ENCODE data around the gene PAIP2. TPM values are rescaled to one million over a fixed set of nuclear protein-coding genes. Genes with fewer than 3 reads are reported as not detected.

PAIP2 gene
- total RNA-seq, 4 donors from 2014 or later, result 78.5 to 131 (median 93.3) TPM

- Histone ChIP-seq H3K4me3 (no peak overlapping the region), H3K4me1 (peaks cover 0 to 12% (median 0%) of the 10 kb centered on the region in 3 donors), H3K27me3 (no peaks in the 10 kb centered on the region), H3K27ac (no peak overlapping the region), H3K36me3 (peaks cover 0 to 99% of the 10 kb centered on the region in 2 donors), H3K9me3 (no peaks in the 10 kb centered on the region)
- TF ChIP-seq POLR2A (IDR thresholded peaks at IDR 0.05) (no peak), EP300 (IDR thresholded peaks at IDR 0.05) (no peak), POLR2AphosphoS5 (IDR thresholded peaks at IDR 0.05) (no peak)
- TF ChIP-seq, protein P1, sequence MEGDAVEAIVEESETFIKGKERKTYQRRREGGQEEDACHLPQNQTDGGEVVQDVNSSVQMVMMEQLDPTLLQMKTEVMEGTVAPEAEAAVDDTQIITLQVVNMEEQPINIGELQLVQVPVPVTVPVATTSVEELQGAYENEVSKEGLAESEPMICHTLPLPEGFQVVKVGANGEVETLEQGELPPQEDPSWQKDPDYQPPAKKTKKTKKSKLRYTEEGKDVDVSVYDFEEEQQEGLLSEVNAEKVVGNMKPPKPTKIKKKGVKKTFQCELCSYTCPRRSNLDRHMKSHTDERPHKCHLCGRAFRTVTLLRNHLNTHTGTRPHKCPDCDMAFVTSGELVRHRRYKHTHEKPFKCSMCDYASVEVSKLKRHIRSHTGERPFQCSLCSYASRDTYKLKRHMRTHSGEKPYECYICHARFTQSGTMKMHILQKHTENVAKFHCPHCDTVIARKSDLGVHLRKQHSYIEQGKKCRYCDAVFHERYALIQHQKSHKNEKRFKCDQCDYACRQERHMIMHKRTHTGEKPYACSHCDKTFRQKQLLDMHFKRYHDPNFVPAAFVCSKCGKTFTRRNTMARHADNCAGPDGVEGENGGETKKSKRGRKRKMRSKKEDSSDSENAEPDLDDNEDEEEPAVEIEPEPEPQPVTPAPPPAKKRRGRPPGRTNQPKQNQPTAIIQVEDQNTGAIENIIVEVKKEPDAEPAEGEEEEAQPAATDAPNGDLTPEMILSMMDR (IDR thresholded peaks at IDR 0.05), result no peak
- 9 to 62% methylated on average over 2 of the region's 2 CpGs for WGBS, 2 donors (ENCODE audit: low coverage in 1 of 2)
- ATAC-seq, result no peak
Measured at GRCh38 chr5:139368613-139369012, 27.0 kb downstream of the PAIP2 start.

- WGBS, 2 donors (ENCODE audit: low coverage in 1 of 2), result 67 to 89% methylated on average over 1 of the region's 1 CpG
- TF ChIP-seq, protein P1 (IDR thresholded peaks at IDR 0.05), result no peak
- TF ChIP-seq POLR2AphosphoS5 (IDR thresholded peaks at IDR 0.05), result no peak
- no peak for TF ChIP-seq EP300 (IDR thresholded peaks at IDR 0.05)
- no peak for TF ChIP-seq POLR2A (IDR thresholded peaks at IDR 0.05)
- Histone ChIP-seq H3K36me3 (peaks cover 0 to 96% of the 10 kb centered on the region in 2 donors), H3K9me3 (no peaks in the 10 kb centered on the region), H3K4me3 (no peak overlapping the region), H3K27ac (no peak overlapping the region), H3K27me3 (no peaks in the 10 kb centered on the region), H3K4me1 (peaks cover 0 to 17% (median 0%) of the 10 kb centered on the region in 3 donors)
- no peak for ATAC-seq
Measured at GRCh38 chr5:139369181-139369580, 27.5 kb downstream of the PAIP2 start.

- Histone ChIP-seq H3K27me3 (no peaks in the 10 kb centered on the region), H3K4me1 (peaks cover 0 to 28% (median 0%) of the 10 kb centered on the region in 3 donors), H3K4me3 (no peak overlapping the region), H3K9me3 (no peaks in the 10 kb centered on the region), H3K36me3 (peaks cover 0 to 80% of the 10 kb centered on the region in 2 donors), H3K27ac (no peak overlapping the region)
- TF ChIP-seq POLR2A (IDR thresholded peaks at IDR 0.05), result no peak
- TF ChIP-seq POLR2AphosphoS5 (IDR thresholded peaks at IDR 0.05), result no peak
- TF ChIP-seq, protein P1 (IDR thresholded peaks at IDR 0.05), result no peak
- no peak for TF ChIP-seq EP300 (IDR thresholded peaks at IDR 0.05)
- 71 to 85% methylated on average over 5 to 6 of the region's 7 CpGs for WGBS, 2 donors (ENCODE audit: low coverage in 1 of 2)
- no peak for ATAC-seq
Measured at GRCh38 chr5:139371482-139372435, 30.1 kb downstream of the PAIP2 start.

DNA sequence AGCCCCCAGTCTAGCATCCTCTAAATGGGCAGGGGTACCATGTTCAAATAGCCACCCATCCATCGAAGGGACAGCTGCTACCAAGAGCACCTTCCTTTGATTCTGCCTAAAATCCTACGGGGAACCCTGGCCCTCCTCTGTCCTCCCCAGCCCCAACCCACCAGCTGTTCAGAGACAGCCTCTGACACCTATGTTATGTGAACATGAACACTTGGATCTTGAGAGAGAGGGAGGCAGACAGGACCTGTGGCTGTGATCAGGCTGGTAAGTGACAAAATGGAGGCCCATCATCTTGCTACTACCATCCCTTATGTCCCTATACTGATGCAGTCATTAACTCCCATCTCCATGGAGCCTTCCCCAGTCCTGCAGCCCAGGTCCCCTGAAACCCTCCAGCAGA, 33.3 kb downstream of the PAIP2 start:
- Histone ChIP-seq H3K27me3 (no peaks in the 10 kb centered on the region), H3K36me3 (peaks cover 0 to 59% of the 10 kb centered on the region in 2 donors), H3K4me3 (no peak overlapping the region), H3K27ac (peak overlapping the region in 2 of 4 donors; percentile 66 to 81), H3K4me1 (peaks cover 0 to 31% (median 0%) of the 10 kb centered on the region in 3 donors), H3K9me3 (no peaks in the 10 kb centered on the region)
- ATAC-seq, result no peak
- WGBS, 2 donors (ENCODE audit: low coverage in 1 of 2), result 61% methylated on average over 2 of the region's 2 CpGs; no CpG with 5 or more reads in 1 of the 2 donors
- TF ChIP-seq, protein P1 (IDR thresholded peaks at IDR 0.05), result no peak
- TF ChIP-seq POLR2AphosphoS5 (IDR thresholded peaks at IDR 0.05) (no peak), EP300 (IDR thresholded peaks at IDR 0.05) (no peak), POLR2A (IDR thresholded peaks at IDR 0.05) (no peak)
